ENCODE measurements around the gene GPR25.

The GPR25 gene

GRCh38 chr1:200916681-200917080 lies 43.9 kb downstream of the GPR25 start:
- DNase-seq: no peak

DNA sequence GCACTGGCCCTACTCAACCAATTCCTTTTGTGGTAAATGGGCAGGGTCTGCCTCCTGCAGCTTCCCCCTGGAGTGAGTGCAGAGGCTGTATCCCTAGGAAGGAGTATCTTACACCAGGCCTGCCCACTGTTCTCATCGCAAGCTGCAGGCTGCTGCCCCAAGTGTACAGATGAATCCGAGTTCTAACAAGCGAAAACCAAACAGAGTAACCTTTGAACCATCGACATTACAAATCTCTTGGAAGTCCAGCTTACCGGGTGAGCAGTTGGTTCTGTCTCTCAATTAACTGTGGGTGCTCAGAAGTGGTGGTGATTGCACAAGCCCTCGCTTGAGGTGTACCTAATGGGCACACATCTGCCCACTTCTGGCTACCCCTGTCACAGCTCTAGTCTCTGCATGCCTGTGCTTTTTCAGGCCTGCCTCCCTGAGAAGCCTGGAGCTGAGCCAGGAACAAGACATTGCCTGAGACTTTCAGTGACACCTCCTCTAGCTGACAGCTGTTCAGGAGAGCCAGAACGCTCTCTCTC lies 44.6 kb downstream of the GPR25 start:
- DNase-seq: no peak

- DNase-seq: no peak
Observed at GRCh38 chr1:200918006-200918405, 45.2 kb downstream of the GPR25 start.

DNA sequence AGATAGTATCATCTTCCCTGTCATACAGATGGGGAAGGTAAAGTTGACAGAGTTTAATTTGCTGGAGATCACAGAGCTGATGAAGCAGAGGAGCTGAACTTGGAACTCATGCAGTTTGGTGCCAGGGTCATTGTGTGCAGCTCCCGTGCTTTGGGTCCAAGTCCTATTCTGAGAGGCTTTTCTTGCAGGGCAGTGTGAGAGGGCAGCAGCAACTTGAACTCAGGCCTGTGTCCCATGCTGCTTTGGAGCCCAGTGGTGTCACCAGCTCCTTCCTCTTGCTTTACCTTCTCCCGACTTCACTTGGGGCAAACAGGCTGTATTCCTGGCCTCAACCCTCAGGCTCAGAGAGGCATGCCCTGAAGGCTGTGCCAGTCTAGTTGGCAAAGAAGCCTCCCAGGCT lies 46.6 kb downstream of the GPR25 start:
- DNase-seq: no peak

DNA sequence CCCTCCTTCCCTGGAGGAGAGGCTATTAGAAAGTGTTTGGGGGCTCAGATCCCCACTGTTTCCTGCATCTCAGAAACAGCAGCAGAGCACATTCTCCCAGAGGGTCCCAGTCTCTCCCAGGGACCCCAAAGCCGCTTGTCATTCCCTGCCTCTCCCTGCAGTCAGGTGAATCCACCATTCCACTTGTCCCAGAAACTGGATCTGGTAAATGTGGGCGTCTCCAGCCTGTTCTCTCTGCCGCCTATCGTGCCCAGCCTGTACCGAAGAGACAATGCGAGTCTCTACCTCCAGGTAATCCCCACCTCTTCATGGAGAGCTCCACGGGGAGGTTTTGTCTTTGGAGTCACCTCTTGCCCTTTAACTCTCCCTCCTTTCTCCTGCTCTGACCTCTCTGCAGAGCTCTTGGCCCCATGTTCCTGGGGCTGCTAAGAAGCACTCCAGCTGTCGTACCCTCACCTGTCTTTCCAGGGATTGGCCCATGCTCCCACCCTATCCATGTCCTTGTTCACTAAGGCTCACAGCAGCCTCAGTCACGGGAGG lies 48.9 kb downstream of the GPR25 start:
- no peak for DNase-seq

DNA sequence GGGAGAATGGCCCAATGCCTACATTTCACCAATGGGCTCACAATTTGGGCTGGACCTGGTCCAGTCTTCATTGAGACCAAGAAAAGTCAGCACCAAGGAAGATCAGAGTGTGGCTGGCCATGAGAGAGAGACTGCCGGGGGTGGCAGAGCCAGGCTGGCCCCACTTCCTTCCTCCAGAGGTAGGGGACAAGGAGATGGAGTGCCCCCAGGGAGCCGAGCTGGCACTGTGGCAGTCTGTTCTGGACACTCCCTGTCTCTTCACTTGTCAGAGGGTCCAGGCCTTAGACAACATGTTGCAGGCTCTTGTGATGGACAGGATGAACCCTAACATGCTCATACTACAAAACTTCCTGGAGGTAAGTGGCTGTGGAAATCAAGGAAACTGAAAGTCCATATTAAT lies 49.6 kb downstream of the GPR25 start:
- DNase-seq: no peak

- DNase-seq: no peak
Observed at GRCh38 chr1:200923601-200924000, 50.8 kb downstream of the GPR25 start.
